Transverse colon (tissue), 1 donor: ENCODE data around the gene MBNL2.

Experiments
- EP300 ChIP-seq: sonication (generic); formaldehyde crosslinking; IDR thresholded peaks from one replicate; pipeline ENCODE4 v1.6.1; 2017; ENCODE audit warnings: antibody characterized with exemption, low read depth
- POLR2A ChIP-seq: fragments of 450-650 bp; IDR thresholded peaks from one replicate; pipeline ENCODE4 v1.6.1; 2016; ENCODE audit warnings: antibody characterized with exemption, mild to moderate bottlenecking, moderate library complexity

DNA sequence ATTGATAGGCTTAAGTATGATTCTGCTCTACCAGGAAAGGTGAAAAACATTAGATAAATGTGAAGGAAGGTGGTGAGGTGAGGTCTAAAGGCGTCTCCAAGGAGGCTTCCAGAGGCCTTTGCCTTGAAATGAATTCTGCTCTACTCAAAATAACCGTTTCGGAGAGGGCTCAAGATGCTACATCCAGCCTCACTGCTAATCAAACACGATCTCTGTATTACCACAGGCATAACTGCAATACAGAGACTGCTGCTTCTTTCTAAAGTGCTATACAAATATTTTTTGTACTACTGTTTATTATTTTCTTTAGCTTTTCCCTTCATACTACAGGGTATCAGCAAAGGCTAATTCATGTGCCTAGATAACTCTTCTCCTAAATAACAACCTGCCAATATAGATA, 16.8 kb downstream of the MBNL2 start:
- no peak for TF ChIP-seq POLR2A
- no peak for TF ChIP-seq EP300
